ENCODE results near the gene KCNJ12.
"Not testable (repeated sequence)": the region's sequence is repeated elsewhere in the genome, so short reads cannot be mapped to it uniquely, and the experiment has no call there.

DNA sequence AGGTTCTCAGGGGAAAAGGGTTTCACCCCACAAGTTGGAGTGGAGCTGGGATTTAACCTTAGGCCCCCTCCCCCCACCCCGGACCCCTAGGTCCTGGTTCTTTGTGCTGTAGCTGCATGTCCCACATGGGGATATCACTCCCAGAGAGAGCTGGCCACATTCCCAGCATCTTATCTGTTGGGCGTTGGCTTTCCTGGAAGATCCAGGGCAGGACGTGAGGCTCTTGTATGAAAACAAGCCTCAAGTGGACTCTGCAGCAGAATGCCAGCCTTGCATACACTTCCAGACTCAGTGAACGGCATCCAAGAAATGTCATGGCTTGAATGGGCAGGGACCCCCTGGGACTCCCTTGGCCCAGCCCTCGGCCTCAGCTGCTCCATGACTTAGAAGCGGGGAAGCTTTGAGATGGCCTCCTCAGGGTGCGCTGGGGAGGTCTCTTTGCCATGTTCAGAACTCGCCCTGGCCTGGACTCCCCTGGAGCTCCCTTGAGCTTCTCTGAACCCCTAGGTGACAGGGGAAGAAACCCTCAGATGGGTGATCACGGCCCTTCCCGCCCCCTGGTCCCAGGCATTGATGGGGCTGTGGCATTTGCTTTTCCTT is 29.4 kb upstream of the KCNJ12 start:
- TF ChIP-seq POLR2A (IDR thresholded peaks at IDR 0.05) = not testable (repeated sequence)
- TF ChIP-seq, protein P1, sequence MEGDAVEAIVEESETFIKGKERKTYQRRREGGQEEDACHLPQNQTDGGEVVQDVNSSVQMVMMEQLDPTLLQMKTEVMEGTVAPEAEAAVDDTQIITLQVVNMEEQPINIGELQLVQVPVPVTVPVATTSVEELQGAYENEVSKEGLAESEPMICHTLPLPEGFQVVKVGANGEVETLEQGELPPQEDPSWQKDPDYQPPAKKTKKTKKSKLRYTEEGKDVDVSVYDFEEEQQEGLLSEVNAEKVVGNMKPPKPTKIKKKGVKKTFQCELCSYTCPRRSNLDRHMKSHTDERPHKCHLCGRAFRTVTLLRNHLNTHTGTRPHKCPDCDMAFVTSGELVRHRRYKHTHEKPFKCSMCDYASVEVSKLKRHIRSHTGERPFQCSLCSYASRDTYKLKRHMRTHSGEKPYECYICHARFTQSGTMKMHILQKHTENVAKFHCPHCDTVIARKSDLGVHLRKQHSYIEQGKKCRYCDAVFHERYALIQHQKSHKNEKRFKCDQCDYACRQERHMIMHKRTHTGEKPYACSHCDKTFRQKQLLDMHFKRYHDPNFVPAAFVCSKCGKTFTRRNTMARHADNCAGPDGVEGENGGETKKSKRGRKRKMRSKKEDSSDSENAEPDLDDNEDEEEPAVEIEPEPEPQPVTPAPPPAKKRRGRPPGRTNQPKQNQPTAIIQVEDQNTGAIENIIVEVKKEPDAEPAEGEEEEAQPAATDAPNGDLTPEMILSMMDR (IDR thresholded peaks at IDR 0.05) = not testable (repeated sequence)
